Stimulated activated CD8-positive, alpha-beta memory T cell treated with anti-CD3 and anti-CD28 coated beads, Interleukin-7, amount 100 ng/mL, for 4 hours (primary cell): ENCODE measurements around the gene HNRNPM.
"Not testable (repeated sequence)": the region's sequence is repeated elsewhere in the genome, so short reads cannot be mapped to it uniquely, and the experiment has no call there.

Experiments used
- DNase-seq, 2 donors: peaks; one replicate each; pipeline ENCODE4 v3.0.0-alpha.2; 2020; ENCODE audit warnings: low read depth in 2 of 2

The HNRNPM gene

GRCh38 chr19:8444677-8445487, at the start of gene HNRNPM:
HNRNPM (plus strand) TSS chr19:8444975; CDS start chr19:8444999, 24 bp downstream.
- peak; percentile 100 for DNase-seq

GRCh38 chr19:8395621-8396082, 49.1 kb upstream of the HNRNPM start:
- no peak for DNase-seq

- DNase-seq, result no peak
These were observed 48.6 kb upstream of the HNRNPM start for GRCh38 chr19:8396185-8396562.

GRCh38 chr19:8396563-8397203, 48.1 kb upstream of the HNRNPM start:
- DNase-seq, result peak; percentile 46 to 48

GRCh38 chr19:8397271-8397670, 47.5 kb upstream of the HNRNPM start:
- no peak for DNase-seq

GRCh38 chr19:8397746-8398310, 46.9 kb upstream of the HNRNPM start:
- no peak for DNase-seq

- DNase-seq, result no peak
These were observed 46.4 kb upstream of the HNRNPM start for GRCh38 chr19:8398311-8398771.

- no peak for DNase-seq
These were observed 45.0 kb upstream of the HNRNPM start for GRCh38 chr19:8399681-8400188.

- no peak for DNase-seq
These were observed 42.8 kb upstream of the HNRNPM start for GRCh38 chr19:8401981-8402411.

- no peak for DNase-seq
These were observed 41.5 kb upstream of the HNRNPM start for GRCh38 chr19:8403098-8403819.

- no peak for DNase-seq
These were observed 41.0 kb upstream of the HNRNPM start for GRCh38 chr19:8403820-8404109.

GRCh38 chr19:8404391-8405151, 40.2 kb upstream of the HNRNPM start:
- DNase-seq, result no peak

GRCh38 chr19:8410718-8411117, 34.1 kb upstream of the HNRNPM start:
- not testable (repeated sequence) for DNase-seq

- peak; percentile 88 to 94 for DNase-seq
These were observed 31.8 kb upstream of the HNRNPM start, which contains the start of gene MARCHF2 for GRCh38 chr19:8412783-8413628. MARCHF2 (plus strand) TSS chr19:8413305; CDS start chr19:8421841, 8,536 bp downstream.

GRCh38 chr19:8413629-8413995, 31.2 kb upstream of the HNRNPM start:
- DNase-seq, result no peak

- DNase-seq, result no peak
These were observed 28.0 kb upstream of the HNRNPM start for GRCh38 chr19:8416796-8417195.

- no peak for DNase-seq
These were observed 23.0 kb upstream of the HNRNPM start for GRCh38 chr19:8421484-8422461.

- no peak for DNase-seq
These were observed 21.0 kb upstream of the HNRNPM start for GRCh38 chr19:8423817-8424223.

GRCh38 chr19:8425331-8425730, 19.4 kb upstream of the HNRNPM start:
- DNase-seq, result not testable (repeated sequence)
